AG04450 (cell line): ENCODE measurements around the gene SMU1. TPM values are rescaled to one million over a fixed set of nuclear protein-coding genes. Genes with fewer than 3 reads are reported as not detected.

Experiments used
- CTCF ChIA-PET: fragments of 300-600, 350-600 bp; formaldehyde crosslinking; extraction: SDS; loops from one replicate; lab custom pipeline; 2022; ENCODE audit warnings: antibody characterized with exemption, inconsistent platforms; lab: Charles Lee
- POLR2A ChIA-PET: fragments of 350-600 bp; formaldehyde crosslinking; extraction: SDS; loops from one replicate; lab custom pipeline; 2021; ENCODE audit warnings: antibody characterized with exemption, inconsistent platforms; lab: Yijun Ruan, JAX
- DNase-seq: peaks from one replicate; pipeline ENCODE4 v3.0.0-alpha.2; 2011; ENCODE audit warnings: low read depth, low spot score
- H3K27ac ChIP-seq: one replicate; pipeline ENCODE4 v1.5.1; 2012; ENCODE audit warnings: low read depth, low read length, control low read depth
- H3K27me3 ChIP-seq: one replicate; pipeline ENCODE4 v1.6.0; 2012; ENCODE audit warnings: low read length; ENCODE audit not compliant: control insufficient read depth, insufficient read depth
- H3K4me3 ChIP-seq: 2 replicates; pipeline ENCODE4 v1.5.1; 2011; ENCODE audit warnings: mild to moderate bottlenecking, low read depth, low read length, control low read depth
- H3K9me3 ChIP-seq: 2 replicates; pipeline ENCODE4 v1.5.1; 2012; ENCODE audit warnings: low read length; ENCODE audit not compliant: control insufficient read depth, insufficient read depth
- CTCF ChIP-seq: IDR thresholded peaks from 2 replicates; pipeline ENCODE4 v1.5.1; 2011; ENCODE audit warnings: low read depth, low read length, control low read depth, inconsistent platforms
- polyA plus RNA-seq: library from polyadenylated mRNA; depleted of rRNA; stranded (reverse); fragments of >200 nt; gene quantifications from 2 replicates; pipeline ENCODE4 v1.2.3, GENCODE V29; 2011

Gene SMU1
- polyA plus RNA-seq, 1 experiment = 19.6 TPM

DNA sequence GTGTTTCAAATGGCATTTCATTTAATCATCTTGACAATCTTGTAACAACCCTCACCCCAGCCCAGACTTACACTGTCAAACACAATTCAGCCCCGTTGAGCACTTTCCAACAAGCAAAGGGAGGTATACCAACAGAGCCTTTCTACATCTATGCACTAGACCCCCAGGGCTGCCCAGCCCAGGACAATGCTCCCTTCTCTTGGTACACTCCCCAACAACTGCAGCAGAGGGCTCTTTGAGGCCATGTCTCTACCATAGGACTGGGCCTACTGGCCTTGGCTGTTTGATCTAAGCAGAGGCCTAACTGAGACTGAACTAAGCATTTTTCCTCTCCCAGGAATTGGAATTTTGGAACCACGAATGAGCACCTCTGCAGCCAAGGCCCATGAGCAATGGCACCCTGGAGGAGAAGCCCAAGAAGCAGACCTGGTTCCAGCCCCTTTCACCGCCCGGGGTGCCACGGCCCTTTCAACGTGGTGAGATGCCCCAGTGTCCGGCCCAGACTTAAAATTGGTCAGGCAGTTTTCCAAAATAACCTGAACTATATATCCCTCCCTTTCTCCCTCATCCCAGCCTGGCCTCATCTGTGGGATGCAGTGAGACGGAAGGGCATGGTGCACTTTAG, 47.0 kb upstream of the SMU1 start:
- Histone ChIP-seq H3K27me3 (no peaks in the 10 kb centered on the region), H3K4me3 (no peak overlapping the region), H3K27ac (no peak overlapping the region), H3K9me3 (no peaks in the 10 kb centered on the region)
- no peak for DNase-seq
- POLR2A ChIA-PET = no interaction called here
- CTCF ChIA-PET = no interaction called here
- no peak for TF ChIP-seq CTCF

DNA sequence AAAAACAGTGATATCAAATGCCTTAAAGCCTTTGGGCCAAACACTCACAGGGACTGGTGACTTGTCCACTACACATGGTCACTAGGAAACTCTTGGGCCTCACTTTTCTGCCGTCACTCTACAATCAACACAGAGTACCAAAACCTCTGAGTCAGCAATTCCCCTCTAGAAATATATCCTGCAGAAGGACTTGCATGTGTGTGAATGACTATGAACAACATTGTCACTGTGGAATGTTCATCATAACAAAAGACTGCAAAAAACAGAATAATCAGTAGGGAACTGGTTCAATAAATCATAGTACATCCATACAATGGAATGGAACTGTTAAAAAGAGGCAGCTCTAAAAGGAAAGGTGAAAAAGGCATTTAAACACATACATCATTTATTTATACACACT, 44.1 kb upstream of the SMU1 start:
- DNase-seq = no peak
- CTCF ChIA-PET = interaction anchor here (1.0 kb wide), 1 partner anchor 106 kb away, joined by 3 read pairs; no protein-coding TSS in a partner anchor
- Histone ChIP-seq H3K27me3 (no peaks in the 10 kb centered on the region), H3K27ac (no peak overlapping the region), H3K9me3 (no peaks in the 10 kb centered on the region), H3K4me3 (no peak overlapping the region)
- POLR2A ChIA-PET = no interaction called here
- no peak for TF ChIP-seq CTCF

- Histone ChIP-seq H3K4me3 (no peak overlapping the region), H3K27ac (no peak overlapping the region), H3K9me3 (no peaks in the 10 kb centered on the region), H3K27me3 (no peaks in the 10 kb centered on the region)
- ChIA-PET POLR2A (interaction anchor here (0.7 kb wide), 1 partner anchor 31 kb away, joined by 4 read pairs; no protein-coding TSS in a partner anchor), CTCF (no interaction called here)
- TF ChIP-seq CTCF = no peak
- DNase-seq = no peak
Observed at GRCh38 chr9:33117796-33118195, 41.3 kb upstream of the SMU1 start.

DNA sequence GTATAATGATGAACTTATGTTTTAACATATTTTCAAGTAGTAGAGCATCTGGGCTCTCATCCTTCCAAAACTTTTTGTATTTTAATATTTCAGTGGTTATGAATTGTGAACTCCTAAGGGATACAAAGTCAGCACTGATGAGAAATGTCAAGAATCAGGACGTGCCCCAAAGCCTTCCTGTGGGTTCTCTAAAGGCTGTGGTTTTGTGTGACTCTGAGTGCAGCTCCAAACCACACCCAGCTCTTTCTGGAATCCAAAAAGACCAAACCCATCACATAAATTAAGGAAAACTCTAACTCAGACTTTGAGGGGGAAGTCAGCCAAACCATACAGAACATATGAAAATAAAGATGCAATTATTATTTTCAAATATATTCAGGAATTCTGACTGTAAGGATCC, 40.8 kb upstream of the SMU1 start:
- TF ChIP-seq CTCF = no peak
- Histone ChIP-seq H3K27me3 (no peaks in the 10 kb centered on the region), H3K27ac (no peak overlapping the region), H3K4me3 (no peak overlapping the region), H3K9me3 (no peaks in the 10 kb centered on the region)
- ChIA-PET POLR2A (no interaction called here), CTCF (no interaction called here)
- no peak for DNase-seq

- Histone ChIP-seq H3K4me3 (no peak overlapping the region), H3K27me3 (no peaks in the 10 kb centered on the region), H3K27ac (no peak overlapping the region), H3K9me3 (no peaks in the 10 kb centered on the region)
- DNase-seq = no peak
- ChIA-PET CTCF (no interaction called here), POLR2A (no interaction called here)
- no peak for TF ChIP-seq CTCF
Observed at GRCh38 chr9:33116860-33117259, 40.4 kb upstream of the SMU1 start.
